Esophagus squamous epithelium (tissue), 4 donors: ENCODE results near the gene ADAMTS13.

Experiments used
- CTCF ChIP-seq, 6 experiments: fragments of 450-650 bp in 4 of 6; fragments of 200-600 bp in 2 of 6; sonication (generic) in 2 of 6; IDR thresholded peaks; one replicate each; pipeline ENCODE4 v1.5.1; 2016 to 2019; ENCODE audit warnings: antibody characterized with exemption in 6 of 6, mild to moderate bottlenecking in 4 of 6, moderate library complexity in 4 of 6
- POLR2A ChIP-seq, 4 donors: fragments of 450-650 bp; IDR thresholded peaks; one replicate each; pipeline ENCODE4 v1.6.1; 2017; ENCODE audit warnings: antibody characterized with exemption in 4 of 4, mild to moderate bottlenecking in 4 of 4, moderate library complexity in 3 of 4

DNA sequence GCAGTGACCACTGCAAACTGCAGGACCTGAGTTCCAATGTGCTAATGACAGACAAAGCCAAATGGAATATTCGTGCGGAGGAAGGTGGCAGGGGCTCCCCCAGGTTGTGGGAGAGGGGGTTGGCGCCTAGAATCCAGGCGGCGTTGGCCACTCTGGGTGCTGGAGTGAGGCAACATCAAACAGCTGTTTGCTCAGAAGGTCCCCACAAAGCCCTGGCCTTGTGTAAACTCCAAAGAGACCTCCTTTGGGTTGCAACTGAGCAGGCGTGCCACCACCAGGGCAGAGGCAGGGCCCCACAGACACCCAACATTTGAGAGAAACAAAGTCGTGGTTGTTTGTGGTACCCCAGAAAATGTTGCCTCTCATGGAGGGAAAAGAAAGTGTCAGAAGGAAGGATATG is 31.5 kb upstream of the ADAMTS13 start:
- TF ChIP-seq CTCF (IDR thresholded peaks at IDR 0.05) (no peak), POLR2A (IDR thresholded peaks at IDR 0.05) (no peak)
